Stomach smooth muscle (tissue), 2 donors: Measurements from ENCODE around the gene RARS1.
A peak's percentile ranks its signal among the peaks of the same experiment; 100 is the strongest.

Source experiments
- H3K27ac ChIP-seq: one replicate; pipeline ENCODE4 v1.7.0; 2013; ENCODE audit warnings: mild to moderate bottlenecking, low read length, inconsistent platforms
- H3K27me3 ChIP-seq, 2 donors: one replicate each; pipeline ENCODE4 v1.7.0; 2013; ENCODE audit warnings: low read length in 2 of 2; ENCODE audit not compliant: insufficient read depth in 2 of 2, control insufficient read depth in 1 of 2
- H3K36me3 ChIP-seq, 2 donors: one replicate each; pipeline ENCODE4 v1.7.0; 2013; ENCODE audit warnings: low read length in 2 of 2; ENCODE audit not compliant: control insufficient read depth in 2 of 2, insufficient read depth in 2 of 2
- H3K4me1 ChIP-seq: one replicate; pipeline ENCODE4 v1.7.0; 2013; ENCODE audit warnings: low read length; ENCODE audit not compliant: control insufficient read depth, insufficient read depth
- H3K4me3 ChIP-seq, 2 donors: one replicate each; pipeline ENCODE4 v1.7.0; 2013; ENCODE audit warnings: low read length in 2 of 2
- H3K9ac ChIP-seq, 2 donors: one replicate each; pipeline ENCODE4 v1.7.0; 2013; ENCODE audit warnings: low read length in 2 of 2, mild to moderate bottlenecking in 1 of 2
- H3K9me3 ChIP-seq, 2 donors: one replicate each; pipeline ENCODE4 v1.7.0; 2013; ENCODE audit warnings: low read length in 2 of 2; ENCODE audit not compliant: control insufficient read depth in 2 of 2
- donor health status: healthy.
- donor health status: Pancreatic carcinoma.

RARS1 gene

DNA sequence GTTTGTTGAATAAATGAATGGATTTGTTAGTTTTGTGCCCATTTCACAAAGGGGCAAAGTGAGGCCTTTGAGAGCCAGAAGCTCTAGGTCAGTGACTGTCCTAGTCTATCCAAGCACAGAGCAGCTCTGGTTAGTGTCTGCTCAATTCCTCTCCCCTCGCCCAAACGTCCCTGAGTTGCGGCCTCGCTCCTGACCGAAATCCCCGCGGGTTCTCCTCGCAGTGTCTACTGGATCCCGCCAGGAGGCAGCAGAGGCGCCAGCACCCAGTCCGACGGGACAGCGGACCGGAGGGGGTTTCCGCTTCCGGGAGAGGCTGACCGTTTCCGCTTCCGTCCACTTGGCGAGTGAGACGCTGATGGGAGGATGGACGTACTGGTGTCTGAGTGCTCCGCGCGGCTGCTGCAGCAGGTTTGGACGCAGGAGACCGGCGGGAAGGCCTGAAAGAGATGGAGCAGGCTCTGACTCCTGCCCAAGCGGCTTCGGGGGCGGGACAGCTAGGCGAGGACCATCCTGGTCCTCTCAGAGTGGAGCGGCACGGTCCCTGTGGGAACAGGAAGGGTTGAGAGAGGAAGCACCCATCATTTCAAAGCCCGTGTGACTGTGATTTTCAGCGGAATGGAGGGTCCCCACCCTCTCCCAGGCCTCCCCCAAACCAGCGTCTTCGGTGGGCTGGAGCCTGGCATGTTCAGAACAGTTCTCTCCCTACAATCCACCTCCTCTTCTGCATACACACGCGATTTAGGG lies at the start of gene RARS1:
RARS1 (plus strand) TSS at position 336 of the 744 bp plus-strand sequence; CDS start at position 364, 28 bp downstream.
- Histone ChIP-seq H3K4me3 (peak within 1 kb of the TSS; percentile 80 to 100), H3K36me3 (peaks cover 17% of the 10 kb centered on the region in 2 donors), H3K27ac (peak within 1 kb of the TSS; percentile 66), H3K9me3 (no peaks in the 10 kb centered on the region), H3K27me3 (no peaks in the 10 kb centered on the region), H3K9ac (peak within 1 kb of the TSS; percentile 88 to 98), H3K4me1 (peaks cover 10% of the 10 kb centered on the region)

DNA sequence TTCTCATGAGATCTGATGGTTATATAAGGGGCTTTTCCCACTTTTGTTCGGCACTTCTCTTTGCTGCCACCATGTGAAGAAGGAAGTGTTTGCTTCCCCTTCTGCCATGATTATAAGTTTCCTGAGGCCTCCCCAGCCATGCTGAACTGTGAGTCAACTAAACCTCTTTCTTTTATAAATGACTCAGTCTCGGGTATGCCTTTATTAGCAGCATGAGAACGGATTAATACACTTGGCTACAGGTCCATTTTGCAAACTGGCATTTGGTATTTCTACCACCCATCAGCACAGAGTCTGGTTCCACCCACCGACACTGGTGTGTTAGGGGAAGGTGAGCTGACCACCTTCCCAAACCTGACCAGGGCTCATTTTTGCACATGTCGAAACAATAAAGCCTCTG lies 47.9 kb upstream of the RARS1 start:
- no peaks in the 10 kb centered on the region for H3K36me3 ChIP-seq

GRCh38 chr5:168443533-168443932 lies 42.7 kb upstream of the RARS1 start:
- no peaks in the 10 kb centered on the region for H3K36me3 ChIP-seq
- no peak overlapping the region for H3K27ac ChIP-seq
- H3K4me1 ChIP-seq = no peaks in the 10 kb centered on the region
- no peak overlapping the region for H3K9ac ChIP-seq
- H3K4me3 ChIP-seq = no peak overlapping the region
- no peaks in the 10 kb centered on the region for H3K9me3 ChIP-seq
- no peaks in the 10 kb centered on the region for H3K27me3 ChIP-seq

More for the DNA sequence above, 47.9 kb upstream of the RARS1 start:
- Histone ChIP-seq H3K9ac (no peak overlapping the region), H3K4me3 (no peak overlapping the region), H3K4me1 (no peaks in the 10 kb centered on the region), H3K9me3 (no peaks in the 10 kb centered on the region), H3K27ac (no peak overlapping the region), H3K27me3 (no peaks in the 10 kb centered on the region)

- H3K27ac ChIP-seq = no peak overlapping the region
- no peaks in the 10 kb centered on the region for H3K27me3 ChIP-seq
- H3K4me1 ChIP-seq = no peaks in the 10 kb centered on the region
- H3K4me3 ChIP-seq = no peak overlapping the region
- no peaks in the 10 kb centered on the region for H3K9me3 ChIP-seq
- H3K36me3 ChIP-seq = no peaks in the 10 kb centered on the region
- H3K9ac ChIP-seq = no peak overlapping the region
These were observed 42.1 kb upstream of the RARS1 start for GRCh38 chr5:168443950-168444700.

- H3K4me1 ChIP-seq = no peaks in the 10 kb centered on the region
- H3K9ac ChIP-seq = no peak overlapping the region
- H3K9me3 ChIP-seq = no peaks in the 10 kb centered on the region
- no peak overlapping the region for H3K27ac ChIP-seq
- H3K27me3 ChIP-seq = no peaks in the 10 kb centered on the region
- no peak overlapping the region for H3K4me3 ChIP-seq
- no peaks in the 10 kb centered on the region for H3K36me3 ChIP-seq
These were observed 39.2 kb upstream of the RARS1 start for GRCh38 chr5:168446983-168447619.

GRCh38 chr5:168447808-168448207 lies 38.5 kb upstream of the RARS1 start:
- H3K27me3 ChIP-seq = no peaks in the 10 kb centered on the region
- H3K27ac ChIP-seq = no peak overlapping the region
- H3K9me3 ChIP-seq = no peaks in the 10 kb centered on the region
- no peak overlapping the region for H3K9ac ChIP-seq
- H3K36me3 ChIP-seq = no peaks in the 10 kb centered on the region
- no peak overlapping the region for H3K4me3 ChIP-seq
- no peaks in the 10 kb centered on the region for H3K4me1 ChIP-seq

- no peak overlapping the region for H3K27ac ChIP-seq
- H3K4me3 ChIP-seq = no peak overlapping the region
- H3K27me3 ChIP-seq = no peaks in the 10 kb centered on the region
These were observed 37.1 kb upstream of the RARS1 start for GRCh38 chr5:168449166-168449565.

GRCh38 chr5:168451565-168451964 lies 34.7 kb upstream of the RARS1 start:
- H3K9ac ChIP-seq = no peak overlapping the region
- no peaks in the 10 kb centered on the region for H3K36me3 ChIP-seq
- no peaks in the 10 kb centered on the region for H3K9me3 ChIP-seq
- H3K27ac ChIP-seq = no peak overlapping the region
- no peak overlapping the region for H3K4me3 ChIP-seq
- H3K27me3 ChIP-seq = no peaks in the 10 kb centered on the region
- H3K4me1 ChIP-seq = no peaks in the 10 kb centered on the region

More at GRCh38 chr5:168449166-168449565, 37.1 kb upstream of the RARS1 start:
- no peaks in the 10 kb centered on the region for H3K9me3 ChIP-seq
- no peaks in the 10 kb centered on the region for H3K36me3 ChIP-seq
- H3K4me1 ChIP-seq = no peaks in the 10 kb centered on the region
- H3K9ac ChIP-seq = no peak overlapping the region

- no peaks in the 10 kb centered on the region for H3K4me1 ChIP-seq
- H3K9me3 ChIP-seq = no peaks in the 10 kb centered on the region
- no peak overlapping the region for H3K4me3 ChIP-seq
- H3K27me3 ChIP-seq = no peaks in the 10 kb centered on the region
- no peak overlapping the region for H3K27ac ChIP-seq
- H3K36me3 ChIP-seq = no peaks in the 10 kb centered on the region
- H3K9ac ChIP-seq = no peak overlapping the region
These were observed 31.1 kb upstream of the RARS1 start for GRCh38 chr5:168455201-168455600.

DNA sequence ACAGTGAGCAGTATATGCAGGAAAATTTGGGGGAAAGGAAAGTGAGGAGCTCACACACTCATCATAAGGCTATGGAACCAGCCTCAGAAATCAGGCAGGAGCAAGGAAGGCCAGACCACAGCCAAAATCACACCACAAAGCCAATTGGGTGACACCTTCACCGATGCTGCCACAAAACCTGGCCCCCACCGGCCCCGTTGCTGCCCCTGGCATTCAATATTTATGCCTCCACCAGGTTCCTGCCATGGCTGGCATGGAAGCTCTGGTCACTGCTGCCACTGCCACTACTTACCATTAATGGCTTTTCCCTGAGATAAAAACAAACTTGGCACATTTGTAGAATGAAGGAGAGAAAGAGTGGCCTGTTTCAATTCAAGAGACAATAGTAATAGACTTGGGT lies 28.7 kb upstream of the RARS1 start:
- no peaks in the 10 kb centered on the region for H3K9me3 ChIP-seq
- H3K36me3 ChIP-seq = no peaks in the 10 kb centered on the region
- H3K27me3 ChIP-seq = no peaks in the 10 kb centered on the region
- H3K4me1 ChIP-seq = no peaks in the 10 kb centered on the region
- no peak overlapping the region for H3K9ac ChIP-seq
- no peak overlapping the region for H3K4me3 ChIP-seq
- H3K27ac ChIP-seq = no peak overlapping the region
